GM23248 (cell line): Measurements from ENCODE around the gene LRGUK.

Experiments
- EZH2 ChIP-seq: fragments of 200-600 bp; sonication (generic); IDR thresholded peaks from 2 replicates; pipeline ENCODE4 v1.6.1; 2018; ENCODE audit warnings: antibody characterized with exemption, mild to moderate bottlenecking; ENCODE audit not compliant: insufficient read depth, poor library complexity, severe bottlenecking
- EZH2phosphoT487 ChIP-seq: fragments of 200-600 bp; sonication (generic); IDR thresholded peaks from 2 replicates; pipeline ENCODE4 v1.6.1; 2018; ENCODE audit warnings: antibody characterized with exemption, moderate library complexity, mild to moderate bottlenecking, low read depth; ENCODE audit not compliant: insufficient read depth

DNA sequence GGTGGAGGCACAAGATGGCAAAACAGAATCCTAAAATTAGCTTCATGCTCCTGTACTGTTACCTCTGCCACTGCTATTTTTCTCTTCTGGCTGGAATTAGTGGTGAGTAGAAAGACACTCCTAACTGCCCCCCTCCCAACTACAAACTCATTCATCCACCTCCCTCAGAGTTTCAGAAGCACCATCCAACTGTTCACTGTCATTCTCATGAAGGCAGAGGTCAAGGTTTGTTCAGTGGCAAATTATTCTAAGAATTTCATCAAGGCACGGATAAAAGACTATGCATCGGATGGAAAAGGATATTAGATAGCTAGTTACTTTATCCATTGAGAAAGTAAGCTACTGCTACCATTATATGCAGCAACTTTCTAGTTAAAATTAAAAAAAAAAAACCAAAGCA is 59.7 kb downstream of the LRGUK start:
- TF ChIP-seq EZH2, result no peak
- no peak for TF ChIP-seq EZH2phosphoT487
